K562 treated with DMSO at 1 percent for 12 hours (cell line): Measurements from ENCODE around the gene MARCHF10. TPM values are rescaled to one million over a fixed set of nuclear protein-coding genes. Genes with fewer than 3 reads are reported as not detected.

Experiments
- total RNA-seq: library from RNA; unstranded; fragments of 300-600 nt; gene quantifications from 2 replicates; pipeline ENCODE4 v1.2.3, GENCODE V29; 2022; ENCODE audit not compliant: insufficient read depth

MARCHF10 gene
- total RNA-seq, result not detected in 2 replicates

GRCh38 chr17:62807812-62808575 is at the start of gene MARCHF10:
TSS of gene MARCHF10 (minus strand) at chr17:62808314. CDS start at chr17:62801735, 6,579 bp downstream.

Other genes starting within 250 kb of the MARCHF10 start
- 14.7 and 17.2 TPM in 2 replicates for gene MRC2, start 180.6 kb downstream of the MARCHF10 start, total RNA-seq
- gene TANC2, start 157.9 kb upstream of the MARCHF10 start, total RNA-seq, result 0.52 and 3.6 TPM in 2 replicates